Mesendoderm (in vitro differentiated cells): Measurements from ENCODE around the gene CDR2L.

Experiments used
- DNase-seq: peaks from one replicate; pipeline ENCODE4 v3.0.0; 2013
- H2AK5ac ChIP-seq: 2 replicates; pipeline ENCODE4 v1.6.1; 2013; ENCODE audit warnings: low read length, inconsistent platforms
- H2BK120ac ChIP-seq: 2 replicates; pipeline ENCODE4 v1.6.1; 2013; ENCODE audit warnings: low read depth, mild to moderate bottlenecking, low read length, moderate library complexity, mixed read lengths
- H2BK15ac ChIP-seq: replicated peaks from 2 replicates; pipeline ENCODE4 v1.6.1; 2013; ENCODE audit warnings: low read depth, mild to moderate bottlenecking, moderate library complexity
- H2BK5ac ChIP-seq: 2 replicates; pipeline ENCODE4 v1.6.1; 2013; ENCODE audit warnings: low read length, inconsistent platforms
- H3K18ac ChIP-seq: 2 replicates; pipeline ENCODE4 v1.6.1; 2013; ENCODE audit warnings: mild to moderate bottlenecking, low read length, mixed read lengths
- H3K23ac ChIP-seq: one replicate; pipeline ENCODE4 v1.6.1; 2013; ENCODE audit warnings: low read length
- H3K27ac ChIP-seq: 2 replicates; pipeline ENCODE4 v1.5.1; 2013; ENCODE audit warnings: low read depth, mild to moderate bottlenecking, inconsistent platforms, low read length, moderate library complexity
- H3K27me3 ChIP-seq: 2 replicates; pipeline ENCODE4 v1.6.1; 2013; ENCODE audit warnings: low read length, control low read depth, mild to moderate bottlenecking, inconsistent platforms; ENCODE audit not compliant: insufficient read depth, poor library complexity
- H3K36me3 ChIP-seq: 2 replicates; pipeline ENCODE4 v1.6.1; 2013; ENCODE audit warnings: low read length, inconsistent platforms; ENCODE audit not compliant: control insufficient read depth, insufficient read depth
- H3K4ac ChIP-seq: one replicate; pipeline ENCODE4 v1.6.1; 2013; ENCODE audit warnings: low read depth, mild to moderate bottlenecking, low read length, moderate library complexity
- H3K4me1 ChIP-seq: 2 replicates; pipeline ENCODE4 v1.6.1; 2013; ENCODE audit warnings: low read depth, low read length, inconsistent platforms; ENCODE audit not compliant: control insufficient read depth
- H3K4me2 ChIP-seq: 2 replicates; pipeline ENCODE4 v1.6.1; 2013; ENCODE audit warnings: low read length
- H3K4me3 ChIP-seq: 2 replicates; pipeline ENCODE4 v1.5.1; 2013; ENCODE audit warnings: mild to moderate bottlenecking, low read length
- H3K56ac ChIP-seq: one replicate; pipeline ENCODE4 v1.6.1; 2013; ENCODE audit warnings: low read length
- H3K79me1 ChIP-seq: 2 replicates; pipeline ENCODE4 v1.6.1; 2013; ENCODE audit warnings: low read length, inconsistent platforms
- H3K79me2 ChIP-seq: 2 replicates; pipeline ENCODE4 v1.6.1; 2013; ENCODE audit warnings: mild to moderate bottlenecking, low read length; ENCODE audit not compliant: control insufficient read depth, insufficient read depth
- H3K9ac ChIP-seq: 2 replicates; pipeline ENCODE4 v1.6.1; 2013; ENCODE audit warnings: low read length, inconsistent platforms
- H4K5ac ChIP-seq: one replicate; pipeline ENCODE4 v1.6.1; 2013; ENCODE audit warnings: low read length
- H4K8ac ChIP-seq: one replicate; pipeline ENCODE4 v1.6.1; 2013; ENCODE audit warnings: low read depth, mild to moderate bottlenecking, control low read depth, low read length, moderate library complexity
- WGBS: extraction: QIAGEN DNeasy Blood & Tissue Kit; methylation state at CpG from one replicate; pipeline ENCODE4 v1.1.7; 2013; ENCODE audit warnings: low lambda C conversion rate, missing lambda C conversion rate; ENCODE audit not compliant: insufficient coverage; ENCODE audit errors: extremely low coverage; 5-methylcytosine and 5-hydroxymethylcytosine counted together

CDR2L gene

GRCh38 chr17:74990581-74991105 is 3.2 kb downstream of the CDR2L start:
- H2BK15ac ChIP-seq: no peak overlapping the region
- H4K8ac ChIP-seq: no peak overlapping the region
- WGBS: no CpG with 5 or more reads among the region's 10 CpGs
- no peak overlapping the region for H2BK120ac ChIP-seq
- peaks cover 24% of the 10 kb centered on the region for H3K79me1 ChIP-seq
- no peaks in the 10 kb centered on the region for H3K27me3 ChIP-seq
- no peak overlapping the region for H2AK5ac ChIP-seq
- H3K4me2 ChIP-seq: no peak overlapping the region
- no peak overlapping the region for H4K5ac ChIP-seq
- DNase-seq: no peak
- no peak overlapping the region for H3K56ac ChIP-seq
- no peak overlapping the region for H2BK5ac ChIP-seq
- H3K4ac ChIP-seq: no peak overlapping the region
- H3K27ac ChIP-seq: no peak overlapping the region
- peaks cover 19% of the 10 kb centered on the region for H3K79me2 ChIP-seq
- no peaks in the 10 kb centered on the region for H3K36me3 ChIP-seq
- no peak overlapping the region for H3K23ac ChIP-seq
- peaks cover 6% of the 10 kb centered on the region for H3K4me1 ChIP-seq
- H3K18ac ChIP-seq: no peak overlapping the region
- no peak overlapping the region for H3K9ac ChIP-seq
- H3K4me3 ChIP-seq: no peak overlapping the region

GRCh38 chr17:74992223-74992622 is 4.8 kb downstream of the CDR2L start:
- no peak overlapping the region for H3K4me2 ChIP-seq
- peaks cover 24% of the 10 kb centered on the region for H3K79me1 ChIP-seq
- H3K4me1 ChIP-seq: peaks cover 4% of the 10 kb centered on the region
- no peaks in the 10 kb centered on the region for H3K27me3 ChIP-seq
- no peak overlapping the region for H4K5ac ChIP-seq
- H2AK5ac ChIP-seq: no peak overlapping the region
- H3K36me3 ChIP-seq: no peaks in the 10 kb centered on the region
- no peak overlapping the region for H2BK5ac ChIP-seq
- H3K18ac ChIP-seq: no peak overlapping the region
- no peak overlapping the region for H2BK15ac ChIP-seq
- H3K23ac ChIP-seq: no peak overlapping the region
- H3K4ac ChIP-seq: no peak overlapping the region
- H3K4me3 ChIP-seq: no peak overlapping the region
- H3K9ac ChIP-seq: no peak overlapping the region
- WGBS: no CpG with 5 or more reads among the region's 2 CpGs
- H3K56ac ChIP-seq: no peak overlapping the region
- peaks cover 19% of the 10 kb centered on the region for H3K79me2 ChIP-seq
- no peak overlapping the region for H3K27ac ChIP-seq
- H2BK120ac ChIP-seq: no peak overlapping the region
- no peak for DNase-seq
- H4K8ac ChIP-seq: no peak overlapping the region

GRCh38 chr17:74994440-74994839 is 7.0 kb downstream of the CDR2L start:
- H3K18ac ChIP-seq: no peak overlapping the region
- H2BK5ac ChIP-seq: no peak overlapping the region
- H4K5ac ChIP-seq: no peak overlapping the region
- H3K36me3 ChIP-seq: peaks cover 2% of the 10 kb centered on the region
- no peaks in the 10 kb centered on the region for H3K4me1 ChIP-seq
- no peak overlapping the region for H2BK15ac ChIP-seq
- H3K79me2 ChIP-seq: peaks cover 9% of the 10 kb centered on the region
- H3K27ac ChIP-seq: no peak overlapping the region
- WGBS: no CpG with 5 or more reads among the region's 7 CpGs
- H4K8ac ChIP-seq: no peak overlapping the region
- no peak for DNase-seq
- H3K9ac ChIP-seq: no peak overlapping the region
- peaks cover 22% of the 10 kb centered on the region for H3K79me1 ChIP-seq
- H3K56ac ChIP-seq: no peak overlapping the region
- no peak overlapping the region for H3K4me3 ChIP-seq
- no peak overlapping the region for H3K4ac ChIP-seq
- no peak overlapping the region for H2AK5ac ChIP-seq
- H2BK120ac ChIP-seq: no peak overlapping the region
- H3K27me3 ChIP-seq: no peaks in the 10 kb centered on the region
- no peak overlapping the region for H3K23ac ChIP-seq
- H3K4me2 ChIP-seq: no peak overlapping the region

- no peak for DNase-seq
- H3K4ac ChIP-seq: no peak overlapping the region
- H4K5ac ChIP-seq: no peak overlapping the region
- peaks cover 12% of the 10 kb centered on the region for H3K79me1 ChIP-seq
- no CpG with 5 or more reads among the region's 5 CpGs for WGBS
- no peak overlapping the region for H2AK5ac ChIP-seq
- no peak overlapping the region for H3K9ac ChIP-seq
- no peak overlapping the region for H2BK120ac ChIP-seq
- H3K4me2 ChIP-seq: no peak overlapping the region
- H3K27me3 ChIP-seq: no peaks in the 10 kb centered on the region
- no peak overlapping the region for H3K4me3 ChIP-seq
- no peak overlapping the region for H3K27ac ChIP-seq
- no peak overlapping the region for H3K18ac ChIP-seq
- H3K56ac ChIP-seq: no peak overlapping the region
- H3K23ac ChIP-seq: no peak overlapping the region
- H3K36me3 ChIP-seq: peaks cover 3% of the 10 kb centered on the region
- H2BK15ac ChIP-seq: no peak overlapping the region
- H2BK5ac ChIP-seq: no peak overlapping the region
- H4K8ac ChIP-seq: no peak overlapping the region
- H3K4me1 ChIP-seq: no peaks in the 10 kb centered on the region
- peaks cover under 1% of the 10 kb centered on the region for H3K79me2 ChIP-seq
These were observed 8.4 kb downstream of the CDR2L start for GRCh38 chr17:74995847-74996246.

GRCh38 chr17:74998783-74999182 is 11.4 kb downstream of the CDR2L start:
- no peaks in the 10 kb centered on the region for H3K27me3 ChIP-seq
- no peak overlapping the region for H3K27ac ChIP-seq
- H3K4me3 ChIP-seq: no peak overlapping the region
- H3K4ac ChIP-seq: no peak overlapping the region
- no peaks in the 10 kb centered on the region for H3K79me2 ChIP-seq
- no peak overlapping the region for H3K18ac ChIP-seq
- no peak overlapping the region for H2AK5ac ChIP-seq
- no peak overlapping the region for H3K56ac ChIP-seq
- no peak overlapping the region for H3K4me2 ChIP-seq
- WGBS: no CpG with 5 or more reads among the region's 6 CpGs
- no peak for DNase-seq
- H3K4me1 ChIP-seq: no peaks in the 10 kb centered on the region
- H2BK15ac ChIP-seq: no peak overlapping the region
- H4K5ac ChIP-seq: no peak overlapping the region
- no peak overlapping the region for H4K8ac ChIP-seq
- peaks cover 13% of the 10 kb centered on the region for H3K36me3 ChIP-seq
- H2BK5ac ChIP-seq: no peak overlapping the region
- no peak overlapping the region for H2BK120ac ChIP-seq
- H3K23ac ChIP-seq: no peak overlapping the region
- H3K9ac ChIP-seq: no peak overlapping the region
- peaks cover 4% of the 10 kb centered on the region for H3K79me1 ChIP-seq

GRCh38 chr17:74999523-74999922 is 12.1 kb downstream of the CDR2L start:
- Histone ChIP-seq H3K27ac (no peak overlapping the region), H2BK5ac (no peak overlapping the region), H2AK5ac (no peak overlapping the region), H3K18ac (no peak overlapping the region), H2BK120ac (no peak overlapping the region), H3K9ac (no peak overlapping the region), H3K4me1 (no peaks in the 10 kb centered on the region), H2BK15ac (no peak overlapping the region), H3K36me3 (peaks cover 13% of the 10 kb centered on the region), H3K4me2 (no peak overlapping the region), H3K79me2 (no peaks in the 10 kb centered on the region), H3K4me3 (no peak overlapping the region), H3K79me1 (peaks cover 4% of the 10 kb centered on the region), H4K5ac (no peak overlapping the region), H3K23ac (no peak overlapping the region), H3K56ac (no peak overlapping the region), H3K4ac (no peak overlapping the region), H3K27me3 (no peaks in the 10 kb centered on the region), H4K8ac (no peak overlapping the region)
- no CpG with 5 or more reads among the region's 4 CpGs for WGBS
- no peak for DNase-seq
